C4-2B (cell line): Measurements from ENCODE around the gene FAM156B.
A peak's percentile ranks its signal among the peaks of the same experiment; 100 is the strongest.
"Not testable (repeated sequence)": the region's sequence is repeated elsewhere in the genome, so short reads cannot be mapped to it uniquely, and the experiment has no call there.

Experiments
- H3K27ac ChIP-seq: fragments of 450-650 bp; 2 replicates; pipeline ENCODE4 v1.5.1; 2017
- CTCF ChIP-seq: fragments of 450-650 bp; conservative IDR thresholded peaks from 2 replicates; pipeline ENCODE4 v1.5.1; 2017; ENCODE audit warnings: mild to moderate bottlenecking
- ZFX ChIP-seq: fragments of 450-650 bp; IDR thresholded peaks from 2 replicates; pipeline ENCODE4 v1.6.1; 2017

Gene FAM156B

GRCh38 chrX:52896438-52896837, 692 bp upstream of the FAM156B start:
- not testable (repeated sequence) for H3K27ac ChIP-seq

GRCh38 chrX:52905531-52905930, 8.4 kb downstream of the FAM156B start:
- H3K27ac ChIP-seq, result not testable (repeated sequence)

DNA sequence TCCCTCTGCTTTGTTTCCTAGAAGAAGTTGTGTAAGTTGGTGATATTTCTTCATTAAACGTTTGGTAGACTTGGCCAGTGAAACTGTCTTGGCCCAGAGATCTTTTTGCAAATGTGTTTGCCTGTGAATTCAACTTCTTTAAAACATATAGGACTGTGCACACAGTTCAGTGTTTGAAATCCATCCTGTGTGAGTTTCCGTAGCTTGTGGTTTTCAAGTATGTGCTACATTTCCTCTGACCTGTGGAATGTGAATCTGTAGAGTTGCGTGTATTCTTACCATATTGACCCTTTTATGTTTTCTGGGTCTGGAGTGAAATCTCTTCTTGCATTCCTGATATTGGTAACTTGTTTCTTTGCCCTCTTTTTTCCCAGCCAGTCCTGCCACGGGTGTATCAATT, 8.9 kb downstream of the FAM156B start:
- not testable (repeated sequence) for H3K27ac ChIP-seq

- not testable (repeated sequence) for H3K27ac ChIP-seq
Observed at GRCh38 chrX:52907137-52907536, 10.0 kb downstream of the FAM156B start.

GRCh38 chrX:52907900-52908299, 10.8 kb downstream of the FAM156B start:
- not testable (repeated sequence) for H3K27ac ChIP-seq

GRCh38 chrX:52909313-52909969, 12.3 kb downstream of the FAM156B start:
- not testable (repeated sequence) for H3K27ac ChIP-seq

- H3K27ac ChIP-seq, result not testable (repeated sequence)
Observed at GRCh38 chrX:52913681-52914080, 16.6 kb downstream of the FAM156B start.

DNA sequence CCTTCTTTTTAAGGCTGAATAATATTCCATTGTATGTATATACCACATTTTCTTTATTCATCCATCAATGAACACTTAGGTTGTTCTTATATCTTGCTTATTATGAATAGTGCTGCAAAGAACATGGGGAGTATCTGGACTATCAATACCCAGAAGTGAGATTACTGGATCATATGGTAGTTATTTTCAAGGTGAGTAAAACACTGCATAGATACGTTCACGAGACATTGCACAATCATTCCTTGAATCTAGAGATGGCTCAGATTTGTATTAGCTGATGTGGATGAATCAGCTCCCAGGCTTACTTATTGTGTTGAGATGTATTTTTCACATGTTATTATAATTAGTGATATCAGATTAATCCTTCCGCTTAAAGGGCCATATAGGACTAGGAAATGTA, 17.6 kb downstream of the FAM156B start:
- not testable (repeated sequence) for H3K27ac ChIP-seq

DNA sequence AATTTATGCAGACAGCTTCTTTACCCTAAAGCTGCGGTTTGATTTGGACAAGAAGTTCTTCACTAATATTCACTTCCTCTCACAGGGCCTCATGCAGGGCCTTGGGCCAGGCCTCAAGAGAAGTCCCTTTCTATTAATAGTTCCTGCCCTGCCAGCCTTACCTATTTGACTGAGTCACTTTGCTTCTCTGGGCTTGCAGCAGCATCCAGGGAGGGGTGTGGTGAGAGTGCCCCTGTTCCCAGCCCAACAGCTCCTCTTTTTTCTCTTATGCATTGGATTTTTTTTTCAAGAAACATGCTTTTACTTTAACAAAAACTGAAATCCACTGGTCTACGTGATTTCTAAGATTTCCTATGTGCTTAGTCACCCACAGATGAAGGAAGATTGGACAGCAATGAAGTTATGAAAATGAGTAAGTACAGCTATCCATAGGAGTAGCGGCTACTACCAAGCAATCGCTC, 26.7 kb downstream of the FAM156B start:
- TF ChIP-seq ZFX (no peak), CTCF (no peak)
- no peak overlapping the region for H3K27ac ChIP-seq

DNA sequence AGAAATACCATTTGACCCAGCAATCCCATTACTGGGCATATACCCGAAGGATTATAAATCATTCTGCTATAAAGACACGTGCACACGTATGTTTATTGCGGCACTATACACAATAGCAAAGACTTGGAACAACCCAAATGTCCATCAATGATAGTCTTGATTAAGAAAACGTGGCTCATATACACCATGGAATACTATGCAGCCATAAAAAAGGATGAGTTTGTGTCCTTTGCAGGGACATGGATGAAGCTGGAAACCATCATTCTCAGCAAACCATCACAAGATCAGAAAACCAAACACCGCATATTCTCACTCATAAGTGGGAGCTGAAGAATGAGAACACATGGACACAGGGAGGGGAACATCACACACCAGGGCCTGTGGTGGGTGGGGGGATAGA, 33.1 kb downstream of the FAM156B start:
- not testable (repeated sequence) for H3K27ac ChIP-seq

DNA sequence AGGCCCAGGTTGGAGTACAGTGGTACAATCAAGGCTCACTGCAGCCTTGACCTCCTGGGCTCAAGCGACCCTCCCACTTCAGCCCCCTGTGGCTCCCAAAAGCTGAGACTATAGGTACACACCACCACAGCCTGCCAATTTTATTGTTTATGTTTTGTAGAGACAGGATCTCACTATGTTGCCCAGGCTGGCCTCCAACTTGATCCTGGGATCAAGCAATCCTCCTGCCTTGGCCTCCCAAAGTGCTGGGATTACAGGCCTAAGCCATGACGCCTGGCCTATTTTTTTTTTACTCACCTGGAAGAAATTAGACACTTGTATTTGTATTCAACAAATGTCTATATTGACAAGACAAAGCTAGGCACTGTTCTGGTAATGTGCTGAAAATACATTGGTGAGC, 36.1 kb downstream of the FAM156B start:
- no peak for TF ChIP-seq CTCF
- no peak for TF ChIP-seq ZFX
- no peak overlapping the region for H3K27ac ChIP-seq

- H3K27ac ChIP-seq, result peak overlapping the region; percentile 97
- TF ChIP-seq CTCF, result no peak
- TF ChIP-seq ZFX, result no peak
Observed at GRCh38 chrX:52933976-52934703, 37.0 kb downstream of the FAM156B start.
